Brain microvascular endothelial cell (primary cell): ENCODE results near the gene SLC27A1.

ENCODE experiments used
- DNase-seq: peaks from one replicate; pipeline ENCODE4 v3.0.0-alpha.2; 2020
- H3K27ac ChIP-seq: fragments of 250-450 bp; sonication (Bioruptor Pico); 2 replicates; pipeline ENCODE4 v1.5.1; 2020; ENCODE audit warnings: mild to moderate bottlenecking, moderate library complexity
- H3K27me3 ChIP-seq: fragments of 250-450 bp; sonication (Bioruptor Pico); replicated peaks from 2 replicates; pipeline ENCODE4 v1.5.1; 2020; ENCODE audit warnings: mild to moderate bottlenecking
- H3K36me3 ChIP-seq: fragments of 250-450 bp; sonication (Bioruptor Pico); replicated peaks from 2 replicates; pipeline ENCODE4 v1.5.1; 2020; ENCODE audit warnings: mild to moderate bottlenecking
- H3K4me3 ChIP-seq: 2 replicates; pipeline ENCODE4 v1.5.1; 2011; ENCODE audit warnings: low read depth, mild to moderate bottlenecking, control low read depth, low read length, moderate library complexity
- in situ Hi-C: cut with HindIII; loops from 2 replicates; pipeline ENCODE4 v1.10.0; 2017; ENCODE audit warnings: low sequenced_read_pairs, low pct_ligation_motif_present
- TF ChIP-seq, protein P1 (sequence below): IDR thresholded peaks from 2 replicates; pipeline ENCODE4 v1.5.1; 2011; ENCODE audit warnings: low read depth, mild to moderate bottlenecking, moderate library complexity, low read length, control low read depth, inconsistent platforms; ENCODE audit errors: missing control alignments

Gene SLC27A1

DNA sequence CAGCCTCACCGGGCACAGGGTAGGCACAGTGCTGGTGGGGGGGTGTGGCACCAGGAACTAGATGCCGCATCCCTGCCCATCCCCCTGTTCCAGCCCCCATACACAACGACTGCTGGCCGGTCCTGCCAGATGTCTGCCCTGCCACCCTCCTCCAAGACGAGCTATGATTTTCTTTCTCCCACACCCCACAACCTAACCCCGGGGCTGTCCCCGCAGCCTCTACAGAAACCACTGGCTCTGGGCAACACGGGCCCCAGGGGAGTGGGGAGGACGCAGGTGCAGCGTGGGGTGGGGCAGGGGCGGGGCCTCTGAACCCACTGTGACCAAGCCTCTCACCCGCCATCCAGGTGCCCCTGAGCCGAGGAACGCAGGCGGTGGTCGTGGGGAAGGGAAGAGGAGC lies 56.6 kb downstream of the SLC27A1 start:
- Histone ChIP-seq H3K36me3 (no peaks in the 10 kb centered on the region), H3K27ac (no peak overlapping the region), H3K27me3 (no peaks in the 10 kb centered on the region), H3K4me3 (no peak overlapping the region)
- no peak for DNase-seq
- in situ Hi-C loops, result loop anchor here (10.0 kb wide), 1 partner anchor 428 kb away; no protein-coding TSS in a partner anchor
- TF ChIP-seq, protein P1, sequence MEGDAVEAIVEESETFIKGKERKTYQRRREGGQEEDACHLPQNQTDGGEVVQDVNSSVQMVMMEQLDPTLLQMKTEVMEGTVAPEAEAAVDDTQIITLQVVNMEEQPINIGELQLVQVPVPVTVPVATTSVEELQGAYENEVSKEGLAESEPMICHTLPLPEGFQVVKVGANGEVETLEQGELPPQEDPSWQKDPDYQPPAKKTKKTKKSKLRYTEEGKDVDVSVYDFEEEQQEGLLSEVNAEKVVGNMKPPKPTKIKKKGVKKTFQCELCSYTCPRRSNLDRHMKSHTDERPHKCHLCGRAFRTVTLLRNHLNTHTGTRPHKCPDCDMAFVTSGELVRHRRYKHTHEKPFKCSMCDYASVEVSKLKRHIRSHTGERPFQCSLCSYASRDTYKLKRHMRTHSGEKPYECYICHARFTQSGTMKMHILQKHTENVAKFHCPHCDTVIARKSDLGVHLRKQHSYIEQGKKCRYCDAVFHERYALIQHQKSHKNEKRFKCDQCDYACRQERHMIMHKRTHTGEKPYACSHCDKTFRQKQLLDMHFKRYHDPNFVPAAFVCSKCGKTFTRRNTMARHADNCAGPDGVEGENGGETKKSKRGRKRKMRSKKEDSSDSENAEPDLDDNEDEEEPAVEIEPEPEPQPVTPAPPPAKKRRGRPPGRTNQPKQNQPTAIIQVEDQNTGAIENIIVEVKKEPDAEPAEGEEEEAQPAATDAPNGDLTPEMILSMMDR, result no peak

DNA sequence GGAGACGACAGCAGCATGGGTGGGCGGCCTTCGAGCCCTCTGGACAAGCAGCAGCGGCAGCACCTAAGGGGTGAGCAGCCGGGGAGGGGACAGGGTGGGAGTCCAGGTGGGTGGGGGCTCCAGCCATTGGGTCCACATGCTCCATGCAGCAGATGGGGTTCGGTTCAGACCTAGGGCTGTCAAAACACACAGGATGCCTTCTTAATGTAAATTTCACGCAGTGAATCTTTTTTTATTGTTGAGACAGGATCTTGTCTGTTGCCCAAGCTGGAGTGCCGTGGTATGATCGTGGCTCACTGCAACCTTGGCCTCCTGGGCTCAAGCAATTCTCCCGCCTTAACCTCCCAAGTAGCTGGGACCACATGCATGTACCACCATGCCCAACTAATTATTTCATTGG lies 57.0 kb downstream of the SLC27A1 start:
- Histone ChIP-seq H3K27me3 (no peaks in the 10 kb centered on the region), H3K36me3 (no peaks in the 10 kb centered on the region), H3K27ac (no peak overlapping the region), H3K4me3 (no peak overlapping the region)
- no peak for DNase-seq
- in situ Hi-C loops, result loop anchor here (10.0 kb wide), 1 partner anchor 427 kb away; no protein-coding TSS in a partner anchor
- TF ChIP-seq, protein P1, result no peak

DNA sequence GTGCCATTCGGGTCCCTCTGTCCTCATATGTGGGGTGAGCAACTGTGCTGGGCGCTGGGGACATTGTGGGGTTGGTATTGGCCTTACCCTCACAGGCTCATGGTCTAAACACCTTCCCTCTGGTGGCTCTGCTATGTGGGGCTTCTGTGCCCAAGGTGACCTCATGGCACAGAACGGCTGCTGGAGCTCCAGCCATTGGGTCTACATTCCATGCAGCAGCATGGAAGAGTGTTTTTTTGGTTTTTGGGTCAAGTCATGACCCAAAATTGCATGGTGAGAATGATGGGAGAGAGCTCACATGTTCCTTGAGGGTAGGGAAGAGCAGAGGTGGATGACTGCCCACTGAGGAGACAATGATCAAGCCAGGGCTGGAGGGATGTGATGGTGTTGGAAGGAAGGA lies 58.3 kb downstream of the SLC27A1 start:
- Histone ChIP-seq H3K27ac (no peak overlapping the region), H3K4me3 (no peak overlapping the region)

DNA sequence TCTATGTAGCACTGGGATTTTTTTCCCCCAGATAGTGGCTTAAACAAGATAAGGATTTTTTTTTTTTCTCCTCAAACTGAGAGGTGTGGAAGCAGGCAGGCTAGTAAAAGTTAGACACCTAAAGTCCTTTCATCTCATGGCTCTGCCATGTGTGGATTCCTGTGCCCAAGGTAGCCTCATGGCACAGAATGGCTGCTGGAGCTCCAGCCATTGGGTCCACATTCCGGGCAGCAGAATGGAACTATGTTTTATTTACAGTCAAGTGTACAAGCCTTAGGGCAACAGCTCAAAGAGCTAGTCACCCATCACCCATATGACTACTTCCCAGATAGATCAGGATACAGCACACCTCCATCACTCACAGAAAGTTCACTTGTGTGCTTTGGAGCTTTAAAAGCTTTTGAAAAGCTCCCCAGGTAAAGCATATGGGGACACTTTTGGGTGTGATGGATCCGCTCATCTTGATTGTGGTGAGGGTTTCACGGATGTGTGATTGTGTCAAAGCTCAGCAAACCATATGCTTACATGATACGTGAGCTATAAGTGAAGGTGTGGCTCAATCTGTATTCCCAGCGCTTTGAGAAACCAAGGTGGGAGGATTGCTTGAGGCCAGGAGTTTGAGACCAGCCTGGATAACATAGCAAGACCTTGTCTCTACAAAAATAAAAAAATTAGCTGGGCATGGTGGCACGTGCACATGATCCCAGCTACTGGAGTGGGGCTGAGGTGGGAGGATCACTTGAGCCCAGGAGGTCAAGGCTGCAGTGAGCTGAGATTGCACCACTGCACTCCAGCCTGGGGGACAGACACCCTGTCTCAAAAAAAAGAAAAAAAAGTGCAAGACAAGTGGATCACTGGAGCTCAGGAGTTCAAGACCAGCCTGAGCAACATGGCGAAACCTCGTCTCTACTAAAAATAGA lies 59.2 kb downstream of the SLC27A1 start:
- H3K4me3 ChIP-seq, result no peak overlapping the region
- DNase-seq, result no peak
- TF ChIP-seq, protein P1, result no peak

More for the DNA sequence above, 58.3 kb downstream of the SLC27A1 start:
- no peaks in the 10 kb centered on the region for H3K36me3 ChIP-seq
- DNase-seq, result no peak
- H3K27me3 ChIP-seq, result no peaks in the 10 kb centered on the region
- TF ChIP-seq, protein P1, result no peak
- in situ Hi-C loops, result loop anchor here (10.0 kb wide), 1 partner anchor 426 kb away; no protein-coding TSS in a partner anchor

DNA sequence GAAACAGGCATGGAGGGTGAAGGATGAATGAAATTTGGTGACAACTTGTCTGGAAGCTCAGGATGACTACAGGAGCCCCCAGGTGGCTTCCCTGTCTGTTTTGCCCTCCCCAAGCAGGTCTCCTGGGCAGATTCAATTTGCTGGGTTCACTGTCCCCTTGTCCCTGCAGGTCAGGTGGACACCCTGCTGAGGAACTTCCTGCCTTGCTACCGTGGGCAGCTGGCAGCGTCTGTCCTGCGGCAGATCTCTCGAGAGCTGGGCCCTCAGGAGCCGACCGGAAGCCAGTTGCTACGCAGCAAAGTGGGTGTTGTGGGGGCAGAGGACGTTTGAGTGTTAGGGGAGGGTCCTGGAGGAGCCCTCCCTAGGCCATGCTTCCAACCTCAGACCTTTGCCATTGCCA lies 60.3 kb downstream of the SLC27A1 start:
- TF ChIP-seq, protein P1, result no peak
- Histone ChIP-seq H3K4me3 (no peak overlapping the region), H3K36me3 (no peaks in the 10 kb centered on the region), H3K27ac (no peak overlapping the region), H3K27me3 (no peaks in the 10 kb centered on the region)
- DNase-seq, result no peak
- in situ Hi-C loops, result no loop called here

More for the DNA sequence above, 59.2 kb downstream of the SLC27A1 start:
- no peaks in the 10 kb centered on the region for H3K27me3 ChIP-seq
- in situ Hi-C loops, result loop anchor here (10.0 kb wide), 1 partner anchor 425 kb away; no protein-coding TSS in a partner anchor
- no peak overlapping the region for H3K27ac ChIP-seq
- H3K36me3 ChIP-seq, result no peaks in the 10 kb centered on the region
